GM21526 (cell line): Measurements from ENCODE around the gene GP2.

Experiments
- ATAC-seq: cut with Tn5 transposase; IDR thresholded peaks from one replicate; pipeline ENCODE4 v1.9.1; 2021; ENCODE audit warnings: moderate library complexity; ENCODE audit not compliant: unreplicated experiment, low FRiP score

GP2 gene

DNA sequence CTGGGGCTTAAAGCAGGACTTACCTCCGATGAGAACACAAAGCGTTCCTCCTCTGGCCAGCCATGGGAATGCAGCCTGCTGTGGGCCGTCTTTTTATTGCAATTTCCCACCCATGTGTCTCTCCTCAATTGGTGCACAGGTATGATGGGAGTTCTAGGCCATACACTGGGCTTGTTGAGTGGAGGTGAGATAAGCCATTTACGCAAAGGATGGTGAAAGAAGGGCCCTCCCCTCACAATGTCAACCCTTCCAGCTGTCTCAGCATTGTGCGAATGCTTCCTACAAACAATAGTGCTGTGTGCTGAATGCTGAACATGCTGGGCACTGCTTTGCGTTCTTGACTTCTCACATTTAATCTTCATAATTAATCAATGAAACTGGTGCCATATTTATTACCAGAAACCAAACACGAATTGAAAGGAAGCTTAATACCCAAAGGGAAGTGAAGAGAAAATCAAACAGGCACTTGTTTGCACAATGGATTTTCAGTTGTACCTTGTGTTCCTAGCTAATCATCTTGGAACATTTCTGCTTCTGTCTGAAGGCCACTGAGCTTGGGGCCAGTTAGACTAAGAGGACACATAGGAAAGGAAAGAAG lies at the start of gene GP2:
TSS of gene GP2 (minus strand) at position 70 of the 598 bp plus-strand sequence. CDS start 1,082 bp downstream, outside the sequence.
- no peak for ATAC-seq

GRCh38 chr16:20372701-20373100 lies 45.4 kb upstream of the GP2 start:
- ATAC-seq, result no peak

GRCh38 chr16:20369452-20370054 lies 42.2 kb upstream of the GP2 start:
- no peak for ATAC-seq

GRCh38 chr16:20364051-20364450 lies 36.7 kb upstream of the GP2 start:
- ATAC-seq, result no peak

DNA sequence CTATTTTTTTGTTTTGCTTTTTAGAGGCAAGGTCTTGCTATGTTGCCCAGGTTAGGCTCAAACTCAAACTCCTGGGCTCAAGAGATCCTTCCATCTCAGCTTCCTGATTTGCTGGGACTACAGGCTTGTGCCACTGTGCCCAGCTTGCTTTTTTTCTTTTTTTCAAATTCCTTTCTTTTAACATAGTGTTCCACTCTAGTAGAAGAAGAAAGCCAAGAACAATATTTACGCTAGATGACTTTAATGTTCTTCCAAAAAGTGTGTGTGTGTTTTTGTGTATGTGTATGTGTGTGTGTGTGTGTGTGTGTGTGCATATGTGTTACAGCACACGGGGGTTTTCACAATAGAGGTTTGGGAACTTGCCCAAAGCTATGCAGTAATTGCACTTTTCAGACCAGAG lies 35.9 kb upstream of the GP2 start:
- ATAC-seq, result no peak

- ATAC-seq, result no peak
These were observed 32.7 kb upstream of the GP2 start for GRCh38 chr16:20359997-20360396.

DNA sequence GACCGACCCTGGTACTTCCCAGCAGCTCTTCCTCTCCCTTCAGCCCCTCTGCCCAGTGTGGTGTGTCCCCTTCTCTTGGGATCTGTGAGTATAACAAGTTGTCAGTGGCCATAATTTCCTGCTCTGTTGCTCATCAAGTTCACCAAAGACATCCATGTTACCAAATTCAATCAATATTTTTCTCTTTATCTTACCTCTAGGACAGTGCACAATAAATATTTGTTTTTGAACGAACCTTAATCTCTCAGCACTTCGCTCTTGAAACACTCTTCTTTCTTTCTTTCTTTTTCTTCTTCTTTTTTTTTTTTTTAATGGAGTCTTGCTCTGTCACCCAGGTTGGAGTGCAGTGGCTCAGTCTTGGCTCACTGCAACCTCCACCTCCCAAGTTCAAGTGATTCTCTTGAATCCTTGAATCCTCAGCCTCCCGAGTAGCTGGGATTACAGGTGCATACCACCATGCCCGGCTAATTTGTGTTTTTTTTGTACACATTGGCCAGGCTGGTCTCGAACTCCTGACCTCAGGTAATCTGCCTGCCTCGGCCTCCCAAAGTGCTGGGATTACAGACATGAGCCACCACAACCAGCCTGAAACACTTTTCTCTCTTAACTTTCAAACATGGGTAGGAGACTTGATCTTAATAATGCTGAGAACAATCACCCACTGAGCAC lies 27.9 kb upstream of the GP2 start:
- ATAC-seq, result no peak

- no peak for ATAC-seq
These were observed 26.1 kb upstream of the GP2 start for GRCh38 chr16:20353379-20353778.

GRCh38 chr16:20352615-20353014 lies 25.3 kb upstream of the GP2 start, which contains the start of gene UMOD:
TSS of gene UMOD (minus strand) at chr16:20352715. CDS start at chr16:20350737, 1,978 bp downstream.
- no peak for ATAC-seq

DNA sequence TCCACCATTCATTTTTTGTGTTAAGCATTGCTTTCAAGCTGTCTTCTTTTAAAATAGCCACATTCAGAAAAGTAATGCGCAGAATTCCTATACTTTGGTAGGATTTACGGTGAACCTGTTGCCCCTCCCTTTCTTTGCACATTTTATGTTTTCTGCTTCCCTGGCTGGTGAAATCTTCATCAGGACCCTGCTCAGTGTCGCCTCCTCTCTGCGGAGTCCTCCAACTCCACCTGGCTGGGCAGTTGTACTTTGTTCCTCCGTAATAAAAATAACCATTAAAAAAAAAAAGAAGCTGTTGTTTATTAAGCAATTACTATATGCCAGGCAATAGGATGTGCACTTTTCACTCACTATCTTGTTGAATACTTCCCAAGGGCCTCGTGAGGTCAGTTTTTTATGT lies 22.3 kb upstream of the GP2 start:
- no peak for ATAC-seq

- no peak for ATAC-seq
These were observed 21.3 kb upstream of the GP2 start for GRCh38 chr16:20348365-20349185.

DNA sequence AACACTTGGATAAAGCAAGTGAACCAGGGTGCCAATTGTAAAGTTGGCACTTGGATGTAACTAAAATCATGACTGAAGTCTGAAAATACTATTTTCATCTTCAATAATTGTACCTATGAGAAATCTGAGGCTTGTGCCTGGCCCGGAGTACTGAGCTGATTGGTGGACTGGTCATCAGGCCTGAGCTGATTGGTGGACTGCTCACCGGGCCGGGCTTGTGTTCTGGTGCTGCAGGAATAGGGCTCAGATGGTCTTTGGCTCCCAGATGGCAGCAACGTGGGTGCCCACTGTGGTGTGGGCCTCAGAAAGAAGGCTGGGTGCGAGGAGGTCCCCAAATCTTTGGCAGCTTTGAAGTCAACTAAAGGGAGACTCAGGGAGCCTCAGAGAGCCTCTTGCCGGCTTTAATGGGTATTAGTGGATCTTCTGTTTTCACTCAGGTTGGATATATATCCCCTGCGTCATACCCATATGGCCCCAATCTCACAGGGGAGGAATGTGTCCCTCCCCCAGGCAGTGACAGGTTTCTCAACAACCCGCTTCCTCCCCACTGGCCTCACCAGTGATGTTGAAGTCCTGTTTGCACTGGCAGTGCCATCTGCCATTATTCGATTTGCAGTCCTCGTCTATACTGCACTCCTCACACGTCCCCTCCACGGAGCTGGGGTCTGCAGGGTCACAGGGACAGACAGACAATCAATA lies 20.5 kb upstream of the GP2 start:
- ATAC-seq, result no peak

- no peak for ATAC-seq
These were observed 17.3 kb upstream of the GP2 start for GRCh38 chr16:20344611-20345010.

- no peak for ATAC-seq
These were observed 12.4 kb upstream of the GP2 start for GRCh38 chr16:20339744-20340143.

DNA sequence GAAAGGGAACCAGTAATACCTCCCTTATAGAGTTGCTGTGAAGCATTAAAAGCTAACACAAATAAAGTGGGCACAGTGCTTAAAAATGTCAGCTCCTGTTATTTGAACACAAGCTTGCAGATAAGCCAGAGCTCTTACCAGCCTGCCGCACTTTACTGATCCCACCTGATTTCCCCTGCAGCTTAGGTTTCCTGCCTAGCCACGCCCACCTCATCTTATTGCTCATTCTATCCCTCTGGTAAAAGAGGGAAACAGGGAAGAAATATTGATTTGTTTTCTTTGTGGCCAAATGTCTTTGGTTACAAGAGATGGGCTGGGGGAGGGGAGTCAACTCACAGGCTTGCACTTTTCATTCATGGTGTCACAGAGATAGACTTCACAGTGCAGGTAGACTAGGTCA lies 9.6 kb upstream of the GP2 start:
- ATAC-seq, result no peak

DNA sequence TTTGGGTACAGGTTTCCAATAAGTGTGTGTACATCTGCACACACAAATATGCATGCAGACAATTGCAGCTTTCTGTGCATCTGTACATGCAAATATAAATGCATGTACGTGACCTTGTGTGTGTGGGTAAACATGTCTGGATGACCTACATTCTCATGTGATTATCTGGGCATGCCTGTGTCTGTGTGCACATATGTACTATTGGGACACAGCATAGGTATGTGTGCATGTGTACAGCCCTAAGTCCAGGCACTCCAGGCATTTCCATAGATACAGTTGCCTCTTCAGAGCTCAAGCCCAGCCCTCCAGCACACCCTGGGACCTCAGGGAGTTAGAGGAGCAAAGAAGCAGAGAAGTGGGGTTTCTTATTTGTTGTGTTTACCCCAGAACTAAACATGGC lies 7.1 kb upstream of the GP2 start:
- no peak for ATAC-seq

DNA sequence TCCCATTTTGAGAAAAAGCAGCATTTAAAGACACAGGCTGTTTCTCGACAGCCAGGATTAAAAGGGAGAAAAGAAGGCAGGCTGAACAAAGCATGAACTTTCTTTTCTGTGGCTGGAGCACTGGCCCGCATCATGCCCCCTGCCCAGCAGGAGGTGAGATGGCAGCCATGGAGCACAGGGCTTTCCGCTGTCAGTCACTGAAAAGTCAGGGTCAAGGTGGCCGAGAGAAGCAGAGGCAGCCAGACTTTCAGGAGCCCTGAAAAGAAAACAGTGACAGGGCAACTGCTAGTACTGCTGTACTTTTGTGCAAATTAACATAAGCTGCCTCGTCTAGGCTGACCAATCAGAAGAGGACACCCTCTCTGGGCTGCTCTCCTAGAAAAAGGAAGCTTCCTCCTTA lies 5.8 kb upstream of the GP2 start:
- ATAC-seq, result no peak

GRCh38 chr16:20332411-20332810 lies 5.1 kb upstream of the GP2 start:
- no peak for ATAC-seq

DNA sequence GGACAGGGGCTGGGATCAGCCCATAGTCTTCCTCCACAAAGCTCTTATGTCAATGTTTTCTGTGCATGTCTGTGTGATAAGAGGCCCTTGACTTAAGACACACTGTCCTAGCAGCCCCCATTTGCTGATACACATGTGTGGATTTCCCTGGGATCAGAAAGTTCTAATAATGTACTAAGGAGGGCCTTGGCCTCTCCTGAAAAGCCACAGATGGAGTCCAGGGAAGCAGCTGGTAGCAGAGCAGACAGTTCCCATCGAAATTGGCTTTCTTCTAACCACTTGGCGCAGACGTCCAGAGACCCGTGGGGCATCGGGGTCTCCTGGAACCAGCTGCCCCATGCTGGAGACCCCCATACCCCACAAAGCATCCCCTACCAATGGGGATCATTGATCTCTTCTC lies 4.3 kb upstream of the GP2 start:
- ATAC-seq, result no peak

DNA sequence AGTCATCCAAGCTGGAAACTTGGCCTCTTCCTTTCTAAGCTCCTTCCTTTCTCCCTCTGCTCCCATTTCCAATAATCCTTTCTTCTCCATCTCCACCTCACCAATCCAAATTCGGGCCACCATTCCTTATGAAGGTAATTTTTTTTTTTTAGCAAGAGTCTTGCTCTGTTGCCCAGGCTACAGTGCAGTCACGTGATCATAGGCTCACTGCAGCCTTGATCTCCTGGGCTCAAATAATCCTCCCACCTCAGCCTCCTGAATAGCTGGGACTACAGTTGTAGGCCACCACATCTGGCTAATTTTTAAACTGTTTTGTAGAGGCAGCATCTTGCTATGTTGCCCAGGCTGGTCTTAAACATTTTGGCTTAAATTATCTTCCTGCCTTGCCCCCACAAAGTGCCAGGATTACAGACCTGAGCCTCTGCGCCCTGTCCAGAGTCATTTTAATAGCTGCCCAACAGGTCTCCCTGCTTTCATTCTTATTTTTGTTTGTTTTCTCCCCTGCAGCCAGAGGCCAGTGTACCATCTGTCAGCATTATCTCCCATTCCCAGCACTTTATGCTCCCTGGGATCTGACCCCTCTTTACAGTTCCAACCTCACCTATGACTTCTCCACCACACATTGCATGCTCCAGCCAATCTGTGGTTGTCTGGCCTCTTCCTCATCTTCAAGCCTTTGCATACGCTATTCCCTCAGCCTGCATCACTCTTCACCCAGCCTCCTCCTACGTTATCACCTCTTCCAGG lies 2.3 kb upstream of the GP2 start:
- ATAC-seq, result no peak
